HG02943 (cell line): ENCODE measurements around the gene NPC1.
"Not testable (repeated sequence)": the region's sequence is repeated elsewhere in the genome, so short reads cannot be mapped to it uniquely, and the experiment has no call there.

ENCODE experiments used
- ATAC-seq: cut with Tn5 transposase; IDR thresholded peaks from one replicate; pipeline ENCODE4 v1.9.1; 2021; ENCODE audit warnings: mild to moderate bottlenecking, low read depth, moderate library complexity; ENCODE audit not compliant: unreplicated experiment

The NPC1 gene

DNA sequence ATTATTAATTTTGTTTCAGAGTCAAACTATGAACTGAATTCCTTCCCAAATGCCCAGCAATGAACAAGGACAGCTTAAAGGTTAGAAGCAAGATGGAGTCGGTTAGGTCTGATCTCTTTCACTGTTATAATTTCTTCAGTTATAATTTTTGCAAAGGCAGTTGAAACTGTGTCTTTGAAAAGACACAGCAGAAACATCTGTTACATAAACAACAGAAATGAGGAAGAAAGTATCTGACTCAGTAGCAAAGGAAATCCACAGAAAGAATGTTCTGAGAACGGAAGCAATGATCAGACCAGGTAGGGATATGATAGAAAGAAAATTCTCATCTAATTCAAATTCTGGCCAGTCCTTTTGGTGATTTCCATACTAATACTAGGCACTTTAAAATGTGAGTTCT, 88.2 kb downstream of the NPC1 start:
- ATAC-seq: no peak

DNA sequence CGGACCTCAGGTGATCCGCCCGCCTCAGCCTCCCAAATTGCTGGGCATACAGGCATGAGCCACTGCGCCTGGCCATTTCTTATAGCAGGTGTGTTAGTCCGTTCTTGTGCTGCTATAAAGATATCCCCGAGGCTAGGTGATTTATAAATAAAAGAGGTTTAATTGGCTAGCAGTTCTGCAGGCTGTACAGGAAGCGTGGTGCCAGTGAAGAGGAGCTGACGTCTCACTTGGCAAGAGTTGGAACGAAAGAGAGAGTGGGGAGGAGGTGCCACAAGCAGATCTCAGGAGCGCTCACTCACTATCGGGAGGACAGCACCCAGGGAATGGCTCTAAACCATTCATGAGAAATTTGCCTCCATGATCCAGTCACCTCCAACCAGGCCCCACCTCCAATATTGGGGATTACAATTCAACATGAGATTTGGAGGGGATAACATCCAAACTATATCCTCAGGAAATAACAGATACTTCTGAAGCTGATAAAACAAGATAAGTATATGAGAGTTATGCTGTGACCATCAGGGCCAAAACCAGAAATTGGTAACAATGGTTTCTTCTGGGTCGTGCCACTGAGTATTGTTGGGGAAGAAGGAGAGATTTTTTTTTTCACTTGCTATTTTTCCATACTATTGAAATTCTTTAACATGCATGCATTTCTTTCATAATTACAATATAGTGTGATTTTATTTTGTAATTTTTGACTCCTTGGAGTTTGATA, 90.4 kb downstream of the NPC1 start:
- no peak for ATAC-seq

DNA sequence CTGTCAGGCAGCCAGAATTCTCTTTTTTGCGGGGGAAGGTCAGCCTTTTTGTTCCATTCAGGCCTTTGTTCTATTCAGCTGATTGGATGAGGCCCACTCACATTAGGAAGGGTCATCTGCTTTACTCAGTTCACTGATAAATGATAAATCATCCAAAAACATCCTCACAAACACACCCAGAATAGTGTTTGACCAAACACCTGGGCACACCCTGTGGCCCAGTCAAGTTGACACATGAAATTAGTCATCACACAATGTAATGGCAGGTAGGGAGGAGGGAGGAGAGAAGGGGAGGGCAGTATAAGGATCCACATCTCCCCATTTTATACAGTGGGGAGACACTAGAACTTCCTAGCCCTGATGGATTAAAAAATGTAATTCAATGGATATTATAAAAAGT, 91.3 kb downstream of the NPC1 start:
- no peak for ATAC-seq

DNA sequence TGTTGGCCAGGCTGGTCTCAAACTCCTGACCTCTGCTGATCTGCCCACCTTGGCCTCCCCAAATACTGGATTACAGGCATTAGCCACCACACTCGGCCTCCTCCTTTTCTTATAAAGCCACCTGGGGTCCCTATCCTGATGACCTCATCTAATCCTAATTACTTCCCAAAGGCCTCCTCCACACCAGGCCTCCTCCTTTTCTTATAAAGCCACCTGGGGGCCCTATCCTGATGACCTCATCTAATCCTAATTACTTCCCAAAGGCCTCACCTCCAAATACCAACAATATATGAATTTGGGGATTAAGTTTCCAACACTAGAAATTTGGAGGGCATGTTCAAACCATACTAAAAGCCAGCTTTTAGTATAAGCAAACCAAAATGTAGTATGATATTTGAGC, 92.7 kb downstream of the NPC1 start:
- ATAC-seq: no peak

DNA sequence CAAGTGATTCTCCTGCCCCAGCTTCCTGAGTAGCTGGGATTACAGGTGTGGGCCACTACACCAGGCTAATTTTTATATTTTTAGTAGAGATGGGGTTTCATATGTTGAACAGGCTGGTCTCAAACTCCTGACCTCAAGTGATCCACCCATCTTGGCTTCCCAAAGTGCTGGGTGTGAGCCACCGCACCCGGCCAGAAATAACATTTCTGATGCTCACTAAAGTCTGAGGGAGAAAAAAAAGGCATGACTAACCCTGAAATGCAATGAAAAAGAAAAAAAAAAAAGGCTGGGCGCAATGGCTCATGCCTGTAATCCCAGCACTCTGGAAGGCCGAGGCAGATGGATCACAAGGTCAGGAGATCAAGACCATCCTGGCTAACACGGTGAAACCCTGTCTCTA, 96.7 kb downstream of the NPC1 start:
- ATAC-seq: not testable (repeated sequence)

DNA sequence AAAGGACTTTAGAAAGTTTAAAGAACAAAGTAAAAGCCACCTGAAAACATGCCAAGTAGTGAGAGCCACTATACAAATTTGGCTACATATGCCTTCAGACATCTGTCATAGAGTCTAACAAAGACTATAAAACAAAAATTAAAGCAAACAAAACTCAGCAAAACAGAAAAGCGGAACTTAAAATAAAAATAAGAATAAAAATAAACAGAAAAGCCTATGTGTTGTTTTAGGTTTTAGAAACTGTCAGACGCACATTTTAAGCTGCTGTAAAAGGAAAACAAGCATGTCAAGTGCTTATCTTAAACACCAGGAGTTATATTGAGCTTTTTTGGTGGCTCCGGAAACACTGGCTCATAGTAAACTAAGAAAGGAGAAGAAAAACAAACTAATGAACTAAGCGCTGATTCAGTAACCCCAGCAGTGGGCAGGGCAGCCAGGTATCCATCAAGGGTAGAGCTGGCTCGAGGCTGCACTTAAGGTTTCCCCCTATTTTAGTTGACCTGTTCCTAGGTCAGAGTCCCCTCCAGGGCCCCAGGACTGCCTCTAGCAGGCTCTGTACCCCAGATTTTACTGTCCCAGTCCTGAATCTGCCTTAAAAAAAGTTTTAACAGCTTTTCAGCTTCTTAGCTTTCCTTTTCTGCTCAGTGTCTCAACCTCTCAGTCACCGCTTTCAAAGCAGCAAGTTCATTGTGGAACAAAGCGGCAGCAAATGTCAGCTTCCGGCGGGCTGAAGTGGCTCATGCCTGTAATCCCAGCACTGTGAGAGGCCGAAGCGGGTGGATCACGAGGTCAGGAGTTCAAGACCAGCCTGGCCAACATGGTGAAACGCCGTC, 98.4 kb downstream of the NPC1 start:
- peak; percentile 63 for ATAC-seq

DNA sequence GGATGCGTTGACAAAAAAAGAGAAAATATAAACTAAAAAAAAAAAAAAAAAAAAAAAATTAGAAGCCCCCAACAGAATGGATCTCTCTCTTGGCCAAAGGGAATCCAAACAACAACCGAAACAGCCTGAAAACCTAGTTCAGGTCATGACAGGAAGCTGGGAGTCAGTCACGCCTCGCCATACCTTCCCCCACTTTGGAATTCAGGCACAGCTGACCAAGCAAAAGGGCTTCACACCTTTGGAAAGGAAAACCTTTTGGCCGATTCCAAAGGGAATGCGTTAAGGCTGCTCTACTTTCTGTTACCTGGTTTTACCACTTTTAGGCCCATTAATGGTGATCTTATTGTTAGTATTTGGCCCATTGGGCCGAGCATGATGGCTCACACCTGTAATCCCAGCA, 100.9 kb downstream of the NPC1 start:
- ATAC-seq: no peak

DNA sequence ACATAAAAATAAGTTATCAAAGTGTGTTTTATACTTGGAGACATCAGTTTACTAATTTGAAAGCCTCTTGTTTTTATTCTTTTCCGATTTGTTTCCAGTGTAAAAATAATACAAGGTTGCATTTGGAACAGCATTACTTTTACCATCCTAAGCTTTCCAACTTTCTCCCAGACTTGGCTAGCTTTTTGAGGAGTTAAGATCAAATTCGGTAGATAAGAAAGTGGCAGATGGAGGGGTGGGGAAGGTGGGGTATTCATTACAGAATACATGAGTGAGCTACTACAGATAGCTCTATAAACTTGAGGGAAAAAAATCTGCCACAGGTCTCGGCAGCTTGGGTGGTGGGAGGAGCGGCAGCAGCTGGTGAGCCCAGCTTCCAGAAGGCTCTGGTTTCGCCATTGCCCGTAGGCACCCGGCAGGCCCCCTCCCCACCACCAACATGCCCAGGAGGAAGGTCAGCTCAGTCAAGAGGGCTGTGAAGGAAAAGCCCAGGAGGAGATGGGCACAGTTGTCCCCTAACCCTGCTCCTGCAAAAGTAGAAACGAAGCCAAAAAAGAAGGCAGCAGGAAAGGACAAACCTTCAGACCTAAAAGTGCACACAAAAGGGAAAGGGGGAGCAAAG, 101.6 kb downstream of the NPC1 start:
- ATAC-seq: no peak
